HG03139 (cell line): Measurements from ENCODE around the gene ZNF592.

Experiments used
- ATAC-seq: cut with Tn5 transposase; IDR thresholded peaks from one replicate; pipeline ENCODE4 v1.9.1; 2021; ENCODE audit not compliant: unreplicated experiment

The ZNF592 gene

DNA sequence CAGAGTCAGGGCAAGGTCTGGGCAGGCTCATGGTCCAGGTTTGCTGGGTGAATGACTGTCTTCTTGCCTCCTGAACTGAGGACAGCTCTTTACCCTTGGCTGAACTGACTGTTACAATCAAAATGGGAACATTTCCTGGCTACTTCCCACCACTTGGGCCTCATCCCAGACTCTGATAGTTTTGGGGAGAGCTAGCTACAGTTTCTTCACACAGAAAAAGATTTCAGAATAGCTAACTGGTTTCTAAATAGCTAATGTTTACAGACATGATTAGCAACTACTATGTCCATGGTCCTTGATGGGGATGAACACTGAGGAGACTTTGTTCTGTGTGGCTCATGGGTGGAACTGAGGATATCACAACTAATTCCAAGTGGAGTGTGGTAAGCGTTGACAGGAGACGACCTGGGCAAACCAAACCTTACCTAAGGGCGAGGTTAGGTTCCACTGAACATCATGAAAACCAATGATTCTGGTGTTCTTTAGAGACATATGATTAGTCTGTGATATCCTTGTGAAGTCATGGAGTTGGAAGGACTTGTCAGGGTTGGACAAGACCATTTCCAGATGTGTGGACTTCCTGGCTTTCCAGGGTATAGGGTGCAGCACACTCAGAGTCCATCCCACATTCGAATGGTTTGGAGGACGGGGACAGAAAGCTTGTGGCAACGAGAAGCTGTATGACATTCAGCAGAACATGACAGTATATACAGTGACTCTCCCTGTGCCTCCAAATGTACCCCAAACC is 76.0 kb downstream of the ZNF592 start:
- no peak for ATAC-seq

DNA sequence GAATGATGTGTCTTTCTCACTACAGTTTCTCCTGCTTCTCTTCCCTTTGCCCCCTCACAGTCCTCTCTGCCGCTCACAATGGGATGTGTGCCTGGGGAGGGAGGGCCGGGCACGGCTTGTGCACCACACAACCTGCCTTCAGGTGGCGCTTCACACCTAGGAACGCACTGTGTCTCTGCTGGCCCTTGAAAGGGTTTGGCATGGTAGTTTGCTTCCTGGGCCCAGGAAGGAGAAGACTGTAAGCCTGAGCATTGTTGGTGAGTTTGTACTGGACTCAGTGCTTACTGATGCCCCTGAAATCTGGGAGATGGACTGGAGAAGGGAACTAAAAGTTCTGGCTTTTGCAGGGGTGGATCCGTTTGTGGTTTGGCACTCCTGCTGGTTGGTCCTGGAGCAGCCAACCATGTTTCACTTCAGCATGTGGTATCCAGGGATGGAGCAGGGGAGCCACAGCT is 78.0 kb downstream of the ZNF592 start:
- ATAC-seq: no peak

DNA sequence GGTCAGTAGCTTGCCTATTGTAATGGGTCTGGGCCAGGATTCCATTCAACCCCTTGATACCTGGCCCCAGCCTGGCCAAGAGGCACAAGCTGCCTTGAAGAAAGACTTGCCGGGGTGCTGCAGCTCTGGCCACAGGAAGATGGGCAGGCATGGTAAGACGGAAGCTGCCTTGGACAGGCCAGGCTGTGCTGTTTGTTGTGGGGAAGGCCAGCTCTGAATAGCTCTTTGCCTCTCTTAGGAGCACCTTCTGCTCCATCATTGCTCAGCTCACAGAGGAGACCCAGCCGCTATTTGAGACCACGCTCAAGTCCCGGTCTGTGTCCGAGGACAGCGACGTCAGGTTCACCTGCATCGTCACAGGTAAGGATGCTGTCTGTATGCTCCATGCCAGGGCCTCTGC is 78.9 kb downstream of the ZNF592 start:
- no peak for ATAC-seq

DNA sequence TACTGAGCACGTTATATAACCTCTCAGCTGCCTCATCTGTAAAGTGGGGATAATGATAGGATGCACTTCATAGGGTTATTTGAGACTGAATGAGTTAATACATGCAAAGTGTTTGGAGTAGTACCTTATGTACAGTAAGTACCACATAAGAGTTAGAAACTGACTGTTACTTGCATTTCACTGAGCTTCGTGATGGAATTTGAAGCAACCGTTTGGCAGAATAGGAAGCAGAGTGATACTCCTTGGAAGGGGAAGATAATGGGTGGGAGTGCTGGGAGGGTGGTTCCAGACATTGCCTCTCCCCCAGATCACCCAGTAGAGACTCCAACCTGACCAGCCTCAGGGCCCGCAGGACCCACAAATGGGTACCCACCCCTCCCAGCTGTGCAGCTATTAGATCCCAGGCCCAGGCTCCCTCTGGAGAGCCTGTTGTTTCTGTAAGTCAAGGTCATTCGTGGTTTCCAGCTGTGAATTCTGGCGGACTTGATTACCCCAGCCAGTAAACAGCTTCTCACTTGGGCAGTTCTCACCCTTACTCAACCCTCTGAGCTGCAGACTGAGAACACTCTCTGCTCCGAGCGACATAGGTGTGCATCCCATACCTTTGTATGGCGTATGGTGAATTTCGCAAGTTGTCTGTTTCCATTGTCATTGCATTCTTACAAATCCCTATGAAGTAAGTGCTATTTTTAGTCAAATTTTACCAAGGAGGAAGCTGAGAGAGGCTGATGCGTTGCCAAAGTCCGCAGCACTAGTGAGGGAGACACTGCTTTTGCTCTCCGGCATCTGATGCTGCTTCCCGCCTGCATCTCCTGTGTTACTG is 79.9 kb downstream of the ZNF592 start:
- ATAC-seq: no peak

DNA sequence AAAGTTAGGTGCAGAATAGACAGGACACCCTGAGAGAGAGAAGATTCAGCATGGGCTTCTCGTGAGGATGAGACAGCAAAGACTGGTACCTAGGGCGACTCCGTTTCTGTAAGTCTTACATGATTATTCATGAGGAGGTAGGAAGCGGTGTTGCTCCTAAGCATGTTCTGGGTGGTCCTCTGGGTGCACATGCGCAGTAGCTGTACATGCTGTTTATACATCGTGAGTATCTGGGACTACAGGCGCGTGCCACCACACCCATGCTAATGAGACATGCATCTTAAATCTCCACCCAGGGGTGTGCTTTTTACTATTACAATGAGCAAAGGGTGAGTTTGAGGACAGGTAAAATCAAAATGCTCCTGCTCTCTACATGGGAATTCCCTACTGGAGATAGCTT is 81.0 kb downstream of the ZNF592 start:
- ATAC-seq: no peak

DNA sequence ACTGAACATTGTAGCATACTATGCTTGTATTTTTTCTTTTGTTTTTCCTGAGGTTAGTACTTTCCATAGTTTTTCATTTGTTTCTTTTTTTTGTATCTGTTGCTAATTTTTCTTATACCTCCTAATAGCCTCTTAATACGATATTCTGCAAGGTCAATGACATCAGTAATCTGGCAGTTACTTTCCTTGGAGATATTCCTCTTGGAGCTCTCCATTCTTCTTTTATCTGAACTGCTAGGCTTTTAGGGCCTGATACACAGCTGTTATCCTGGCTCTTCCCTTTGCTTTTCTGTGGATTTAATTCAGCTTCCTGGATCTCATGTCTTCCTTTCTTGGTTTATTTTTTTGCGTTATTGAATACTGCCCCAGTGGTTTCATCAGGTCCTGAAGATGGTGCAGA is 81.6 kb downstream of the ZNF592 start:
- ATAC-seq: no peak

DNA sequence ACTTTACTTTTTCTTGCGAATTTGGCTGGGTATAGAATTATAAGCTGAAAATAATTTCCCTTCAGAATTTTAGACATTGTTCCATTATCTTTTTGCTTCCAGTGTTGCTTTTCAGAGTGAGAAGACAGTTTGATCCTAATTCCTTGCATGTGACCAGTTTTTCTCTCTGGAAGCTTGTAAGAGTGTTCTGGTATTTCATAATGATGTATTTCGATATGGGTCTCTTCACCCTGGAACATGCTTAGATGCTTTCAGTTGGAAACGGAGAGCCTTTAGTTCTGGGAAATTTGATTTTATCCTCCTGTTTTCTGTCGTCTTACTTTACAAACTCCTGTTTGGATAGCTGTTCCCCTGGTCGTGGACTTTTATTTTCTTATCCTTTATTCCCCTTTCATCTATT is 82.6 kb downstream of the ZNF592 start:
- ATAC-seq: no peak

DNA sequence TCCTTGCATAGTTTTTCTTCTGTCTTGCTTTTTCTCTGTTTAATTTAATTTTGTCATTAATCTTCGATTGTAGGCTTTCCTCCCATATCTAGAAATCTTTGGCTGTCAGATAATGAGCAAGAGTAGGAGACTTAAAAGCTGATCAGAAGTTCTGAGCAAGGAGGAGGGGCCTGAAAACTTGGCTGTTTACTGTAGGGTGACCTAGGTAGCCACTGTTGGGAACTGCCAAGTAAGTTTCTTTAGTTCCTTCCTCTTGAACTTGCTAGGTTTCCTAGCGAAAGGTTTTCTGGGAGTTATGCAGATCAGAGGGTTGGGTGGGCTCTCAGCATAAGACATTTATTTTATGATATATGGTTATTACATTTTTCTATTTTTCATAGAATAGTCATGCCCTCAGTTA is 83.2 kb downstream of the ZNF592 start:
- ATAC-seq: no peak

DNA sequence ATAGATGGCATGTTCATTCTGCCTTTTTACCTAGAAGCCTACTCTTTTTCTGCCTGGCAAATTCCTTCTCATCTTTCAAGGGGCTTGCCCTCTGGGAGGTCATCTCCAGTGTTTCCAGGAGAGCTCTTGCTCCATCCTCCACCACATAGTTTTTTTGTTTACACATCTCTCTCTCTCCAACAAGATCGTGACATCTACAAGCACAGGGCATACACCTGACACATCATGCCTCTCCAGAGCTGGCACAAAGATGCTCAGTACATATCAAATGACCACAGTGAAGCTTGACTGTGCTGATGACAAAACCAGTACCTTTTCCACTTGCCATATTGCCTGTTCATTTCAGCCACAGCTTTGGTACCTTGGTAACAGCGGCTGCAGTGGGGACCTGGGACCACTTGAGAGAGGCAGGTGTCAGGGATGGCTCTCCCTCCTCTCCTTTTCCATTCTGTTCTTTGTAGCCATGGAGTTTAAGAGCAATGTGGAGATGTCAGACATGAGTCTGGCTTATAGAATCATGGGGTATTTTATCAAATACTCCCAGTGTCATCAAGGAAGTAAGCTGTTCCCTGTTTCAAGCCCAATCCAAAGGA is 84.2 kb downstream of the ZNF592 start:
- ATAC-seq: no peak

DNA sequence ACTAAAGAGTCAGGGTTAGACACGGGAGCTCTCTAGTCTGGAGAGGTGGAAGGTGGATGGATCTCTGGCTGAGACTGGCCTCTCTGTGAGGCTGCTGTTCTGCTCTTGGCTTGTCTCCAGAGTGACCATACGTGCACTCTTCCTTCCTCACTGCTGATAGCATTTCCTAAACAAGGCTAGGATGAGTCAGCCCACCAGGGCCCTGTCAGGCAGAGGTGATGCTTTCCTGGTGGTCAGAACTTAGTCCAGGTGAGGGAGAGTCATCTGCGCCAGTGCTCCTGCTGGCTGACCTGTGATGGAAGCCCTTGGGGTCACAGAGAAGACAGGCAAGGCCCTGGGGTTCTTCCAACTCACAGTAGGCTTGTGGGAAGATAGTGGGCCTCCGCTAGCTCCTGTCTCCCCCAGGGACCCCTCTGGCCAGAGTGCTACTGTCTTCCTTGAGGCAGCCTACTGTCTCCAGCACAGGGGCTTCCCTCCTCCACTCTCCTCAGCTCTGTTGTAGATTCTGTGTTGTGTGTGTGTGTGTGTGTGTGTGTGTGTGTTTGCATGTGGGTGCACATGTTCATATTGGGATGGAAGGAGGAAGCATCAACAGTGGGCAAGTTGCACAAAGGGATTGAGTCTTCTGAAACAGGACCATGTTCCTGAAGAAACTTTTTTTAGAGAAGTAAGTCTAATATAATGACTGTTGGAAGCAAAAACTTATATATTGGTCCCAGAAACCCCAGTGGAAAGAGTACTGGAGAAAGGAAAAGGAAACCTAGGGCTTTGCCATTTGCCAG is 85.2 kb downstream of the ZNF592 start:
- no peak for ATAC-seq

DNA sequence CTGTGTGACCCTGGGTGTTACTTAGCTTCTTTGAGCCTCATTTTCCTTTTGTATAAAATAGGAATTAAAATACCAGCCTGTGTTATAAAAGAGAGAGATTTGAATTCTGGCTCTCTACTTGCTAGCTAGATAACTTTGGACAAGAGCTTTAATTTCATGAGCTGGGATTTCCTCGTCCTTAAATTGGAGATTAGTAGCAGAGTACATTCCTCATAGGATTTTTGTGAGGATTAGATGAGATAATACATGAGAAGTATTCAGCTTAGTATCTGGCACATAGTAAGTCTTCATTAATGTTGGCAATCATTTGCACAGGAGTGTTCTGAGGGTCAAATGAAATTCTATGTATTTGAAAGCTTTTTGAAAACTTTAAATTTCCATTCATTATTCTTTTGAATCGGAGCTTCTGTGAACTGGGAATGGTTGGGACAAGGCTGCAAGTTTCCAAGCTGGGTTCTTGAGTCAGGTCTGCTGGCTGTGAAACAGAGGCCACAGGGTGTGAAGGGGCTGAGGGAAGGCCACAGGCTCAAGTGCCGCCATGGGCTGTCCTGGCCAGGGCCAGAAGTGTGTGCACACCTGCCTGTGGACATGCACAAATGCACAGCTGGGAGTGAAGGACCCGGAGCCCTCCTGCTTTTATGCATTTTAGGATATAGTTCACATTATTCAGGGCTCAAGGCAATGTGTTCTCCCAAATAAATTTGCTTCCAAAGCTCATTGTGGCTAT is 86.0 kb downstream of the ZNF592 start:
- no peak for ATAC-seq

DNA sequence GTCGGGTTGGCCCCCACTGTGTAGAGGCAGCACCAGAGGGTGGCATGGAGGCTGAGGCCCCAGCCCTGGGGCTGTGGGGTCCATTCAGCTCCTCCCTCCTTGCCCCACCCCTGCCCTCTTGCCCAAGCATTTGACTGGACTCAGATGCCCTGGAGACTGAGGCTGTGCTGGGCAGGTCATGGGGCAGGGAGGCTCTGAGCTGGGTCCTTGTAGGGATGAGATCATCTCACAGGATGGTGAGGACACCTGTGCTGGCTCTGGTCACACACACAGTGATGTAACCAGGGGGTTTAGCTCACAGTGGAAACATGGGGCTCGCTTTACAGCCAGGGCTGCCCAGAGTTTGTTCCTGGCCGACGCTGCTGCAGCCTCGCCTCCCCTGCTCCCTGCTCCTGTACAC is 86.6 kb downstream of the ZNF592 start:
- no peak for ATAC-seq

DNA sequence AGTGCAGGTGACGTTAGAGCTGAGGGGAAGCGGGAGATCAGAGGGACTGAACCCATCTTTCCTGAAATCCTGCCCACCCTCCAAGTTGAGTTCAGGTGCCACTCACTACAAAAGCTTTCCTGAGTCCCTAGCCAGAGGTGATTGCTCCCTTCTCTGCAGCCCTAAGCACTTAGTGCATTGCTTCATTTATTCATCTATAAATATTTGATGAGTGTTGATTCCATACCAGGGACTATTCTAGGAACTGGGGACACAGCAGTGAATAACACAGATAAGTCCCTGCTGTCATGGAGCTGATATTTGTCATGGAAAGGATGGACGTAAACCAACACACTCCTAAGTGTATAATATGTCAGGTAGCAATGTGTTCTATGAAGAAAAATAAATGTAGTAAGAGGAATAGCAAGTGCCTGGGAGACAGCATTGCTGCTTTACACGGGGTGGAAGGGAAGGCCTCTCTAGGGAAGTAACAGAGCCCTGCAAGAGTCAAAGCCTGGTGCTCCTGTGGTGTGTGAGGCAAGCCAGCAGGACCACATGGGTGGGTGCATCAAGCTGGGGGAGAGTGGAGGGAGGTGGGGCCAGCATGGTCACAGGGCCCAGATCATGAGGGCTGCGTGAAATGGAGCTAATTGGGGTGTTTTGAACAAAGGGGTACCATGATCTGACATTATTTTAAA is 87.4 kb downstream of the ZNF592 start:
- ATAC-seq: no peak

DNA sequence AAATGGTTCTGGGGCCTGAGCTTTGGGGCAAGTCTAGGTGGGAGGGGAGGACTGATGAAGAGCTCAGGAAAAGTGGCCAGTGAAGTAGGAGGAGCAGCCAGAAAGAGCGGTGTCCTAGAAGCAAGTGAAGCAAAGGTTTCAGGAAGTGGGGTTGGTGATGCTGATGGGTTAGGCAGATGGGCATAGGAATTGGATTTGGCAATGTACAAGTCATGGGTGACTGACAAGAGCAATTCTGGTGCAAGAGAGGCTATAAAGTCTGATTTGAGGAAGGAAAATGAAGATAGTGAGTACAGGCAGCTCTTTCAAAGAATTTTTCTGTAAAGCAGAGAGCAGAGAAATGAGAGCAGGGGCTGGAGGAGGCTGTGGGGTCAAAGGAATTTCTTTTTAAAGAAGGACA is 88.5 kb downstream of the ZNF592 start:
- no peak for ATAC-seq

DNA sequence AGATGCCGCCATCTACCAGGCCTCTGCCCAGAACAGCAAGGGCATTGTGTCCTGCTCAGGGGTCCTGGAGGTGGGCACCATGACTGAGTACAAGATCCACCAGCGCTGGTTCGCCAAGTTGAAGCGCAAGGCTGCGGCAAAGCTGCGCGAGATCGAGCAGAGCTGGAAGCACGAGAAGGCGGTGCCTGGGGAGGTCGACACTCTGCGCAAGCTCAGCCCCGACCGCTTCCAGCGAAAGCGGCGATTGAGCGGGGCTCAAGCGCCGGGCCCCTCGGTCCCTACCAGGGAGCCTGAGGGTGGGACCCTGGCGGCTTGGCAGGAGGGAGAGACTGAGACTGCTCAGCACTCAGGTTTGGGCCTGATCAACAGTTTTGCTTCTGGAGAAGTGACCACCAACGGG is 91.3 kb downstream of the ZNF592 start:
- no peak for ATAC-seq

DNA sequence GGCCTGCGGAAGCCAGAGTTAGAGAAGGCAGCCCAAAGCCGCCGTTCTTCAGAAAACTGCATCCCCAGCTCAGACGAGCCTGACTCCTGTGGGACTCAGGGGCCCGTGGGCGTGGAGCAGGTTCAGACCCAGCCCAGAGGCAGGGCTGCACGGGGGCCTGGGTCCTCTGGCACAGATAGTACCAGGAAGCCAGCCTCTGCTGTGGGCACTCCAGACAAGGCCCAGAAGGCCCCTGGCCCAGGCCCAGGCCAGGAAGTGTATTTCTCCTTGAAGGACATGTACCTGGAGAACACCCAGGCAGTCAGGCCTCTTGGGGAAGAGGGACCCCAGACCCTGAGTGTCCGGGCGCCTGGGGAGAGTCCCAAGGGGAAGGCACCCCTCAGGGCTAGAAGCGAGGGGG is 91.9 kb downstream of the ZNF592 start:
- no peak for ATAC-seq

DNA sequence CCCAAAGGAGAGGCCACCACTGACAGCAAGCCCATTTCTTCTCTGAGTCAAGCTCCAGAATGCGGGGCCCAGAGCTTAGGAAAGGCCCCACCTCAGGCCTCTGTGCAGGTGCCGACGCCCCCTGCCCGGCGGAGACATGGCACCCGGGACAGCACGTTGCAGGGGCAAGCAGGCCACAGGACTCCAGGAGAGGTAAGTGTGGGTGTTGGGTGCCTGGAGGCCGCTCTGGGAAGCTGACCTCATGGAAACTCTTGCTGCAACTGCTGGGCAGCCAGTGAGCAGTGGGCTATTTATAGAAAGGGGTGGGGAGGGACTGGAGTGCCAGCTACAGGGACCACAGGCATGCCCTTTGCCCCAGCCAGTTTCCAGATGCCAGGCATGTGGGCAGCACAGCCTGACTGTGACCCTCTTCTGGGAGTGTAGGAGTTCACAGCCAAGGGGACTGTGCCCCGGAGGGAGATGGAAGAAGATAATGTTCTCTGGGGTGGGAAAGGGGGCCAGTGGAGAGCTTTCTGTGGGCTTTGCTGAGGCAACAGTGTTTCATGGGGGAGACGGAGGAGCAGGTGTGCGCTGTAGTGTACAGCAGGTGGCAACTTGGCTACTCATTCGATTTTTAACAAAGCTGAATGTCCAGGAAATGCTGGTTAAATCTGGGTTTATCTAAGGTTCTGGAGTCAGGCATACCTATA is 92.5 kb downstream of the ZNF592 start:
- no peak for ATAC-seq

DNA sequence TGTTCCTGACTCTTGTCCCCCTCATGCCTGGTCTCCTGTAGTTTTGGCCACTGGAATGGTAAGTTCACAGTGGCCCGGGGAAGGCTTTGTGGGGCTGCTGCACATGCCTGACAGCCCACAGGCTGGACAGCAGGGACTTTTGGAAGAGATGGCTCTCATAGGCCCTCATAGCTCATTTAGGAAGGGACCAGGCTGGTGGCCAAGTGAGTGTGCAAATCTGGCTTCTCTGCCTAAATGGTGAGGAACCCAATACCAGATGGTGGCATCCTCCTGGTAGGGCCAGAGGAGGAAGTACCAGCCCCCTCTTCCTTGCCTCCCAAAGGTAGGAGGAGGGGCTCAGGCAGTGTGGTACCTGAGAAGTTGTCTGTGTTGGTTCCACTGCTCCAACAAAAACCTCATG is 94.4 kb downstream of the ZNF592 start:
- no peak for ATAC-seq

DNA sequence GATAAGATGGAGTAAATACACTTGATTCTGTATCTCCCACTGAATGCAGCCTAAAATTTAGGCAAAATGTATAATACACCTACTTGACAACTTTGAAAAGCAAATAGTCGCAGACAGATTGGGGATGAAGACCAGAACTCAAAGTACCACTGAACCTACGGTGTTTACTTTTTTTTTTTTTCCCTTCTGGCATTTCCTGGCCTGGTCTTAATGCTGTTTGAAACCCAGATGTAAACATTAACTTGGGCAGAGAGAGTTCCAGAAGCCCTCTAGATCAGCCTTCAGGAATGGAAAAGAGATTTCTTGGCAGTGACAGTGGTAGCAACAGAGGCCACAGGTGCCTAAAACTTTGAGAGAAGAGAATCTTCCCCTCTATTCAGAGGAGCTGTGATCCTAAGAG is 96.6 kb downstream of the ZNF592 start:
- no peak for ATAC-seq
